ENCODE measurements around the gene CD2BP2.

DNA sequence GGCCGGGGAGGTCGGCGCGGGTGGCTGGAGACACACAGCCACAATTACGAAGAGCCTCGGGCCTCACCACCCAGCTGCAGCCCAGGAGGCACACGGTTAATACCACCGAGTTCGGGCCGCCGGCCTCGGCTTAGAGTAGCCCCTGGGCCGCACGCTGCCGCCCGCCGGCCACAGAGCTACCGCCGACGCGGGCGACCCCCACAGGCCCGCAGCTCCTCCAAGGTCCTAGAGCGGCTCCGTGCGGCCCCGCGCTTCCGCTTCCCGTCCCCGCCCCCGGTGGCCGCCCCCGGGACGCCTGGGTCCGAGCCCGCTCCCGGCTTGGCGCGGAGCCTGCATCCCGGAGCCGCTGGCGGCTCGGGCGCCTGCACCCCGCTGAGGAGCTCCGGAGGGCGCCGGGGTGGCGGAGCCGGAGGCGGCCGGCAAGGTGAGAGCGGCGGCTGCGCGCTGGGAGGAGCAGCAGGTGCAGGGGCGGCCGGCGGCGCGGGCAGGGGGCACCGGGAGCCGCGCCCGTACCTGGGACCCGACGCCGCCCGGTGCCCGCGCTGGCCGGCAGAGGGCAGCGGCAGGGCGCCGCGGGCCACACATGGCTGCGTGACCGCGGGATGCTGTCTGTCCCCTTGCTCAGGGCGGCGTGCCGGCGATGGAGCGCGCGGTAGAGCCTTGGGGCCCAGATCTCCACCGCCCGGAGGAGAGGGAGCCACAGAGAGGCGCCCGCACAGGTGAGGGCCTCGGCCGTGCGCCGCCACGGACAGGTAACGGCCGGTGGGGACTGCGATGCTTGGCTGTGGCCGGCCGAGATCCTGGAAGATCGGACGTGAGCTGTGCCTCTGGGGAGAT lies 40.3 kb upstream of the CD2BP2 start, which contains the start of gene ZNF48:
- no peak for TF ChIP-seq EZH2 (optimal IDR thresholded peaks at IDR 0.05; ENCODE audit: low read depth, low read length)
- peak; percentile 22; the same call in 1 of the 2 replicates for TF ChIP-seq CTCF (IDR thresholded peaks at IDR 0.05; ENCODE audit: low read length)
